GM12872 (cell line): Measurements from ENCODE around the gene JDP2.

ENCODE experiments used
- TF ChIP-seq, protein P1 (sequence below): IDR thresholded peaks from 3 replicates; pipeline ENCODE4 v1.5.1; 2011; ENCODE audit warnings: low read depth, mild to moderate bottlenecking, low read length, moderate library complexity; ENCODE audit not compliant: insufficient read depth

The JDP2 gene

DNA sequence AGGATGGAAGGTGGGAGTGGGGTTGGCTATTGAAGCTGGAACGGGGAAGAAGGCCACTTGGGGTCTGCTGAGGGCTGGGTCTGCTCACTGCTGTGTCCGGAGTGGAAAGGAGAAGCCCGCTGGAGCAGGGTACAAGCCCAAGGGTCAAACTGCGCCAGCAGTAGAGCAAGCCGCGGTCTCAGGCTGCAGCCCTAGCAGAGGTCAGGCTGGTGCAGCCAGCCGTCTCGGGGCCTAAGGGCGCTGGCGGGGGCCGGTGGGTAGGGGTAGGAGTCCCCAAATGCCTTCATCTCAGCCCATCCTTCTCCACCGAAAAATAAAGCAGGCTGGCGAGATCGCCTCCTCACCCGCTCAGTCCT is 718 bp upstream of the JDP2 start:
- TF ChIP-seq, protein P1, sequence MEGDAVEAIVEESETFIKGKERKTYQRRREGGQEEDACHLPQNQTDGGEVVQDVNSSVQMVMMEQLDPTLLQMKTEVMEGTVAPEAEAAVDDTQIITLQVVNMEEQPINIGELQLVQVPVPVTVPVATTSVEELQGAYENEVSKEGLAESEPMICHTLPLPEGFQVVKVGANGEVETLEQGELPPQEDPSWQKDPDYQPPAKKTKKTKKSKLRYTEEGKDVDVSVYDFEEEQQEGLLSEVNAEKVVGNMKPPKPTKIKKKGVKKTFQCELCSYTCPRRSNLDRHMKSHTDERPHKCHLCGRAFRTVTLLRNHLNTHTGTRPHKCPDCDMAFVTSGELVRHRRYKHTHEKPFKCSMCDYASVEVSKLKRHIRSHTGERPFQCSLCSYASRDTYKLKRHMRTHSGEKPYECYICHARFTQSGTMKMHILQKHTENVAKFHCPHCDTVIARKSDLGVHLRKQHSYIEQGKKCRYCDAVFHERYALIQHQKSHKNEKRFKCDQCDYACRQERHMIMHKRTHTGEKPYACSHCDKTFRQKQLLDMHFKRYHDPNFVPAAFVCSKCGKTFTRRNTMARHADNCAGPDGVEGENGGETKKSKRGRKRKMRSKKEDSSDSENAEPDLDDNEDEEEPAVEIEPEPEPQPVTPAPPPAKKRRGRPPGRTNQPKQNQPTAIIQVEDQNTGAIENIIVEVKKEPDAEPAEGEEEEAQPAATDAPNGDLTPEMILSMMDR: no peak

DNA sequence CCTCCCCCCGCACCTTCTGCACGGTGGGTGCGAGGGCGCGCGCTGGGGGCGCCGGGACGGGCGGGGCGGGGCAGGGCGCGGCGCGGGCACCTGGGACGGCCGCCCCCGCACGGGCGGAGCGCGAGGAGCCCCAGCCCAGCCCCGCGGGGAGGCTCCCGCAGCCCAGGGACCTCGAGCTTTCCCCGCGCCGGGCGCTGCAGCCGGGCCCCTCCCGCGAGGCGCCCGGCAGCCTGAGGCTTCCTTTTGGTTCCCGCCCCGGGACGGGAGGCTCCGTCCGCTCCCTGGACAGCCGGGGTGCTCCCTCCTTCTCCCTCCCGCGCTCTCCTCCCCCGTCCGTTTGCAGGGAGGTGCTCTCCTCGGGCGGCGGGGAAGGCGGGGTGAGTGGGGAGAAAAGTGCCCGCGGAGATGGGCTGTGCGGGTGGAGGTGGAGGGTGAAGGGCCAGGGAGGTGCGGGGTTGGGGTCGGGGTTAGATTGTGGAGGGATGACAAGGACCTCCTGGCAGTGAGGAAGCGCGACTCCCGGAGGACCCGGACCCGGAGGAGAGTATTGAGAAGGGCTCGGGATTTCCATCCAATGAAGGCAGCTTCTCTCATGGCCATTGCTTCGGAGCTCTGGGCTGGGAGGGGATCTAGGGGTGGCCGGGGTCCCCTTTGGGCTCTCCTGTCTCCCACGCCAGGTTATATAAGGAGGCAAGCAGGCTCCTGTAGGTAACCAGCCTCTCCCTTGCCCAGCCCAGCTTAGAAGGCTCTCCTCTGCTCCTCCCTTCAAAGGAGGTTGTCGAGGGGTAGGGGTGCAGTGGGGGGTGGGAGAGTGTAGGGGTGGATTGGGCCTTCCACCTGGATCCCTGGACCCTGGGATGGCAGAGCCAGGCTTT is 645 bp downstream of the JDP2 start:
- TF ChIP-seq, protein P1: no peak

DNA sequence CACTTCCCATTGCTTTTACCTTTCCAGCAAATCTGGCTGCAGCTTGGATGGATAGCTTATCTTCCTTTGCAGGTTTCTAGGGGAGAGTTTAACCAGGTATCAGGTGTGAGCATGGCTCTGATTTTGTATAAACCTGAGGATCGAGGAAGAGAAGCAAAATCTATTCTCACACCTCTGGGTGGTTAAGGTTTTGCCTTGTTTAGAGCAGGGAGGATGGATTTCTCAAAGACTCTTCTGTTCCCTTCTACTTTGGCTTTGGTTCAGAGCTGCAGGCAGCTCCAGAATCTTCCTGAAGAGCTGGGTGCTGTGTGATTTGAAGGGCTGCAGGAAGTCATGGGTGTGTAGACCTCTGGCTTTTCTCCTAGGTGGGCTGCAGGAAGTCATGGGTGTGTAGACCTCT is 1.7 kb downstream of the JDP2 start:
- TF ChIP-seq, protein P1: no peak

DNA sequence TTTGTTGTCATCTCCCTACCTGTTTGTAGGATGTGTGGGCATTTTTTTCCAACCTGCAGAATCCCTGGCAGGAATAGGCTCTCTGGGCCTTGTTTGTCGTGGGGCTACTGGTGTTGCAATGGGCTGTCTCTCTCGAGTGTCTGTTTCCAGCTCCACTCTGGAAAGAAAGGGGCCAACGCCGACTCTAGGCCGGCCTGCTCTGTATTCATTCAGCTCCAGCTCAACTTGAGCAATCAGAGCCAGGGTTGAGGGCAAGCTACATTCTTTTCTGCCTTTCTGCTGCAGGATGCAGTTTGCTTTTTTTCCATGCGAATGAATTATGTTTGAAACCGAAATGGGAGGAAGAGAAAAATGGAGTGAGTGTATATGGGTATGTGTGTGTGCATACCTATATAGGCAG is 2.3 kb downstream of the JDP2 start:
- TF ChIP-seq, protein P1: no peak

DNA sequence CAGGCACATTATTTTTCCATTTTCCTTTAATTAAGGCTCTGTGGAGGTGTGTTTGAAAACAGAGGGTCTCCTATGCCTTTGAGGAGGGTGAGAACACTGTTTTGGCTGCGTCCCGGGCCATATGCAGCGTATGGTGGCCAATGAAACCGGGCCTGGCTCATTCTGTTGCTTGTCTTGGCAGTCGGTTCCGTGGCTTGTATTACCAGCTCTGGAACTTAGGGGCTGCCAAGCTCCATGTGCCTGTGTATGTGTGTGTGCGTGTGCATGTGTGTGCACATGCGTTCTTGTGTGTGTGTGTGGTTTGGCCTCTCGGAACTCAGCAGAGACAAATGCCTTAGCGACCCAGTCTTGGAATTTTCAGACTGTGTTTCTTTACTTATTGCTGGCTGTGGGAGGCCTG is 2.7 kb downstream of the JDP2 start:
- TF ChIP-seq, protein P1: no peak

GRCh38 chr14:75430976-75431375 is 3.2 kb downstream of the JDP2 start:
- TF ChIP-seq, protein P1: no peak

GRCh38 chr14:75431827-75432226 is 4.0 kb downstream of the JDP2 start:
- TF ChIP-seq, protein P1: no peak

DNA sequence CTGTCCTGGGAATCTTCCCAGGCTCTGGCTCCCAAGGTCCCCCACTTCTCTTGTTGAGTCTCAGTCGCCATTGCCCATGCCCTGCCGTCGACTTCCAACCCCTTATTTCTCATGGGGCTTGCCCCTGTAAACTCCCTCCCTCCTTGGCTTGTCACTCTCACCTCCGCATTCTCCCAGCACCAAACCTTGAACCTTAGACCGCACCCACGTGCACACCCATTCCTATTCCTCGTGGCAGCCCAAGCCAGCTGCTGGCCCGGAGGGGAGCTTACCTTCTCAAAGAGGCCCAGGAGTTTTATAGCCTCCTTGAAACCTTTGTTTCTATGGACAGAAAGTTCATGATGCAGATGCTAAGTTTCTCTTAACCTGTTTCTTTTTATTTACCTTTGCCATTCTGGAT is 4.6 kb downstream of the JDP2 start:
- TF ChIP-seq, protein P1: no peak
